Activated CD4-positive, alpha-beta T cell treated with anti-CD3 and anti-CD28 coated beads, Interleukin-2, Interleukin-4, amounts not matched to agents 100 ng/mL and 50 ng/mL, durations not matched to agents 16 hours and 8 hours (primary cell): ENCODE measurements around the gene ELAPOR1.
"Not testable (repeated sequence)": the region's sequence is repeated elsewhere in the genome, so short reads cannot be mapped to it uniquely, and the experiment has no call there.

Experiments
- DNase-seq: peaks from one replicate; pipeline ENCODE4 v3.0.0-alpha.2; 2020; ENCODE audit warnings: low spot score

ELAPOR1 gene

GRCh38 chr1:109138358-109138757 is 24.4 kb downstream of the ELAPOR1 start:
- DNase-seq, result no peak

- no peak for DNase-seq
Measured at GRCh38 chr1:109140392-109140791, 26.5 kb downstream of the ELAPOR1 start.

GRCh38 chr1:109142260-109142659 is 28.3 kb downstream of the ELAPOR1 start:
- DNase-seq, result no peak

GRCh38 chr1:109142725-109143124 is 28.8 kb downstream of the ELAPOR1 start:
- not testable (repeated sequence) for DNase-seq

- no peak for DNase-seq
Measured at GRCh38 chr1:109148987-109149561, 35.2 kb downstream of the ELAPOR1 start.

GRCh38 chr1:109149874-109150601 is 36.1 kb downstream of the ELAPOR1 start:
- DNase-seq, result no peak

- DNase-seq, result no peak
Measured at GRCh38 chr1:109151146-109151990, 37.5 kb downstream of the ELAPOR1 start.

GRCh38 chr1:109152196-109152595 is 38.3 kb downstream of the ELAPOR1 start:
- DNase-seq, result no peak

- no peak for DNase-seq
Measured at GRCh38 chr1:109156916-109157385, 43.0 kb downstream of the ELAPOR1 start.

GRCh38 chr1:109158433-109158832 is 44.5 kb downstream of the ELAPOR1 start:
- DNase-seq, result no peak

GRCh38 chr1:109159326-109159725 is 45.4 kb downstream of the ELAPOR1 start:
- no peak for DNase-seq

GRCh38 chr1:109160071-109160840 is 46.3 kb downstream of the ELAPOR1 start:
- no peak for DNase-seq

- peak; percentile 91 for DNase-seq
Measured at GRCh38 chr1:109161858-109162606, 48.1 kb downstream of the ELAPOR1 start.

- peak; percentile 32 for DNase-seq
Measured at GRCh38 chr1:109162626-109163025, 48.7 kb downstream of the ELAPOR1 start.

- DNase-seq, result peak; percentile 49
Measured at GRCh38 chr1:109163551-109163950, 49.6 kb downstream of the ELAPOR1 start.
